DND-41 (cell line): ENCODE data around the gene WDR90.

Experiments used
- ATAC-seq: fragments of 200-7000 bp; cut with Tn5 transposase; 3 replicates; pipeline ENCODE4 v1.9.1; 2021; ENCODE audit warnings: low read depth; ENCODE audit not compliant: insufficient read depth
- DNase-seq: peaks from one replicate; pipeline ENCODE4 v3.0.0-alpha.2; 2020
- H2AFZ ChIP-seq: 2 replicates; pipeline ENCODE4 v1.6.0; 2012; ENCODE audit warnings: low read depth, low read length
- H3K27ac ChIP-seq: 2 replicates; pipeline ENCODE4 v1.5.1; 2012; ENCODE audit warnings: low read length, inconsistent platforms
- H3K27me3 ChIP-seq: fragments of 200-600 bp; sonication (generic); 2 replicates; pipeline ENCODE4 v1.6.0; 2012; ENCODE audit warnings: low read length, mild to moderate bottlenecking, inconsistent platforms; ENCODE audit not compliant: insufficient read depth, poor library complexity
- H3K36me3 ChIP-seq: 2 replicates; pipeline ENCODE4 v1.5.1; 2012; ENCODE audit warnings: low read length, inconsistent platforms; ENCODE audit not compliant: insufficient read depth
- H3K4me1 ChIP-seq: 2 replicates; pipeline ENCODE4 v1.5.1; 2012; ENCODE audit warnings: mild to moderate bottlenecking, low read length; ENCODE audit not compliant: insufficient read depth
- H3K4me2 ChIP-seq: 2 replicates; pipeline ENCODE4 v1.6.0; 2012; ENCODE audit warnings: mild to moderate bottlenecking, moderate library complexity, low read length, inconsistent platforms; ENCODE audit not compliant: insufficient read depth
- H3K4me3 ChIP-seq, 2 experiments: fragments of 200-600 bp in 1 of 2; shearing (Covaris generic) in 1 of 2; 2 replicates each; pipeline ENCODE4 v1.5.1; 2012 to 2016; ENCODE audit warnings: inconsistent platforms in 2 of 2, low read length in 2 of 2, mild to moderate bottlenecking in 2 of 2, low read depth in 1 of 2, moderate library complexity in 1 of 2
- H3K79me2 ChIP-seq: 2 replicates; pipeline ENCODE4 v1.6.0; 2012; ENCODE audit warnings: low read length, inconsistent platforms; ENCODE audit not compliant: insufficient read depth
- H3K9ac ChIP-seq: 2 replicates; pipeline ENCODE4 v1.6.0; 2012; ENCODE audit warnings: low read depth, mild to moderate bottlenecking, inconsistent platforms, low read length, moderate library complexity
- H3K9me3 ChIP-seq: 2 replicates; pipeline ENCODE4 v1.5.1; 2012; ENCODE audit warnings: low read length, moderate library complexity, mild to moderate bottlenecking, inconsistent platforms; ENCODE audit not compliant: insufficient read depth, severe bottlenecking
- H4K20me1 ChIP-seq: 2 replicates; pipeline ENCODE4 v1.6.0; 2012; ENCODE audit warnings: low read length; ENCODE audit not compliant: insufficient read depth
- EZH2 ChIP-seq: IDR thresholded peaks from 3 replicates; pipeline ENCODE4 v1.6.1; 2012; ENCODE audit warnings: borderline replicate concordance, low read depth, mild to moderate bottlenecking, moderate library complexity, low read length, inconsistent platforms; ENCODE audit not compliant: severe bottlenecking
- TF ChIP-seq, protein P1 (sequence below): IDR thresholded peaks from 2 replicates; pipeline ENCODE4 v1.5.1; 2012; ENCODE audit warnings: borderline replicate concordance, low read length, moderate library complexity, mild to moderate bottlenecking; ENCODE audit not compliant: poor library complexity, severe bottlenecking; ENCODE audit errors: extremely low read depth

WDR90 gene

DNA sequence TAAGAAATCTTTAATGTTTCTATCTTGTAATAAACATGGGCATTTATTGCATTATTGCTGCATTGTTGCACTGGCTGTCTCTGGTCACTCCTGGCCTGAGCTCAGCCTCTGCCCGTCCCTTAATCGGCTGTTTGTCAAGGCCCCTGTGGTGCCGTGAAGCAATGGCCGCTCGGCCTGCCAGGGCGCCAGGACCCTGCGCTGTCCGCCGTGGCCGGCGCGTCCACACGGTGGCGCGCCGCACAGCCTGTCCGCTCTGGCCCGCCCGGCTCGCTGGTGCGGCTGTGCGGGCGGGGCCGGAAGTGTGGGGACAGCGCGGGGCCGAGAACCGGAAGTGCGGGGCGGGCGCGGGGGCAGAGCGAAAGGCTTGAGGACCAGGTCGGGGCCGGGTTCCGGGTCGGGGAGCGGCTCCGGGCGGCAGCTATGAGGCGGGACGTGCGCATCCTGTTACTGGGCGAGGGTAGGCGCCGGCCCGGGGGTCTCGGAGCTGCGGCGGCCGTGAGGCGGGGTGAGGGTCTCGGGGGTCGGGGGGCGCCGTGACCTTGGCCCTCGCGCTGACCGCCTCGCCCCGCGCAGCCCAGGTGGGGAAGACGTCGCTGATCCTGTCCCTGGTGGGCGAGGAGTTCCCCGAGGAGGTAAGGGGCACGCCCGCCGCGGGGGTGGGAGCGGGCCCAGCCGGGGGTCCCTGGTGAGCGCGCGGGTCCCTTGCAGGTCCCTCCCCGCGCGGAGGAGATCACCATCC is 18.8 kb downstream of the WDR90 start, which contains the start of gene RHOT2:
RHOT2 (plus strand) TSS at position 353 of the 739 bp plus-strand sequence; CDS start at position 421, 68 bp downstream.
- Histone ChIP-seq H4K20me1 (peaks cover 37% of the 10 kb centered on the region), H3K4me1 (peaks cover 31% of the 10 kb centered on the region), H3K4me3 (peak within 1 kb of the TSS; percentile 96 to 97), H3K27me3 (no peaks in the 10 kb centered on the region), H3K36me3 (peaks cover 67% of the 10 kb centered on the region), H3K9ac (peak within 1 kb of the TSS; percentile 99), H3K4me2 (peak within 1 kb of the TSS; percentile 95), H3K9me3 (no peaks in the 10 kb centered on the region), H3K27ac (peak within 1 kb of the TSS; percentile 78), H2AFZ (peak within 1 kb of the TSS; percentile 95), H3K79me2 (peaks cover 40% of the 10 kb centered on the region)
- TF ChIP-seq EZH2, result no peak
- TF ChIP-seq, protein P1, sequence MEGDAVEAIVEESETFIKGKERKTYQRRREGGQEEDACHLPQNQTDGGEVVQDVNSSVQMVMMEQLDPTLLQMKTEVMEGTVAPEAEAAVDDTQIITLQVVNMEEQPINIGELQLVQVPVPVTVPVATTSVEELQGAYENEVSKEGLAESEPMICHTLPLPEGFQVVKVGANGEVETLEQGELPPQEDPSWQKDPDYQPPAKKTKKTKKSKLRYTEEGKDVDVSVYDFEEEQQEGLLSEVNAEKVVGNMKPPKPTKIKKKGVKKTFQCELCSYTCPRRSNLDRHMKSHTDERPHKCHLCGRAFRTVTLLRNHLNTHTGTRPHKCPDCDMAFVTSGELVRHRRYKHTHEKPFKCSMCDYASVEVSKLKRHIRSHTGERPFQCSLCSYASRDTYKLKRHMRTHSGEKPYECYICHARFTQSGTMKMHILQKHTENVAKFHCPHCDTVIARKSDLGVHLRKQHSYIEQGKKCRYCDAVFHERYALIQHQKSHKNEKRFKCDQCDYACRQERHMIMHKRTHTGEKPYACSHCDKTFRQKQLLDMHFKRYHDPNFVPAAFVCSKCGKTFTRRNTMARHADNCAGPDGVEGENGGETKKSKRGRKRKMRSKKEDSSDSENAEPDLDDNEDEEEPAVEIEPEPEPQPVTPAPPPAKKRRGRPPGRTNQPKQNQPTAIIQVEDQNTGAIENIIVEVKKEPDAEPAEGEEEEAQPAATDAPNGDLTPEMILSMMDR, result peak; percentile 96
- DNase-seq, result peak; percentile 93
- peak; percentile 94 for ATAC-seq

DNA sequence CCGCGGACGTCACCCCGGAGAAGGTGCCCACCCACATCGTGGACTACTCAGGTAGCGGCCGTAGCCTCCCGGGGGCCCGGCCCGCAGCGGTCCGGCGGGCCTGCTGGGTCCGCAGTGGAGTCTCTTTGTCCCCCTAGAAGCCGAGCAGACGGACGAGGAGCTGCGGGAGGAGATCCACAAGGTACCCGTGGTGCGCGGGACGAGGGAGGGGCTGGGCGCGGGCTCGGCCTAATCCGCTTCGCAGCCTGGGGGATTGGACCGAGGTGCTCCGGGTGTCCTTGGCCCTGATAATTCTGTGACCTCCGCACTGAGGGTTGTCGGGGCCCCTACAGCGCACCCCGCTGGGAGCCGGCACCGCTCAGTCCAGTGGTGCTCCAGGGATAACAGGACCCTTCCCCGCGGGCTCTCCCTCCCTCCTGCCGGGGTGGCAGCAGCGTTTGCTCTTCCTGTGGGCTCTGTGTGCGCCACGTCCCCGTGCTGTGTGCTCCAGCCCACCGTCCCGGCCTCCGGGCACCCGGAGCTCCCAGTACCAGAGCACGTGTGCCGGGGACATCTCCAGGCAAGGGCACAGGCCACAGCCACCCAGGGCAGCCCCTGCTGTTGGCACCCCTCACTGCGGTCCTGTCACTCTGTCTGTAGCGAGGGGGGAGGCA is 19.5 kb downstream of the WDR90 start:
- H3K4me2 ChIP-seq, result peak overlapping the region; percentile 95
- H3K4me1 ChIP-seq, result peaks cover 31% of the 10 kb centered on the region
- H3K4me3 ChIP-seq, result peak overlapping the region; percentile 96 to 97; a peak in 3 of 4 replicates
- no peaks in the 10 kb centered on the region for H3K27me3 ChIP-seq
- H4K20me1 ChIP-seq, result peaks cover 40% of the 10 kb centered on the region
- TF ChIP-seq, protein P1, result no peak
- H2AFZ ChIP-seq, result peak overlapping the region; percentile 95
- peak overlapping the region; percentile 78 for H3K27ac ChIP-seq
- H3K9me3 ChIP-seq, result no peaks in the 10 kb centered on the region
- ATAC-seq, result peak; percentile 18
- peaks cover 40% of the 10 kb centered on the region for H3K79me2 ChIP-seq
- H3K9ac ChIP-seq, result peak overlapping the region; percentile 99
- H3K36me3 ChIP-seq, result peaks cover 73% of the 10 kb centered on the region
- DNase-seq, result no peak

DNA sequence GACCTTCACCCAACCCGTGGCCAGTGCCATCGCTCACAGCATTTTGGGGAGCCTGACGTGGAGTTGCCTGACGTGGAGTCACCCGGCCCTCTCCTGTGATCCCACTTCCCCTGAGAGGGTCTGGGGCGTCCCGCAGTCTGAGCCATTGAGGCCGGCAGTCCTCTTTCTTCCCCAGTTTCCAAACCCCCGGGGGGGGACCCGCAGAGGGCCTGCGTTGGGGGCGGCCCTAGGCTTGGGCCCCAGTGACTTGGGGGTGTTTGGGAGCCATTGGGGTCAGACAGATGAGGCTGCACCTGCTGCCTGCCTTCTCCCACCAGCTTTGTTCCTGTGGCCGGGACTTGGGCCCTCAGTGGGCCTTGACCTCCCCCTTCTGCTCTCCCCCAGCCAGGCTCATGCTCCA is 20.5 kb downstream of the WDR90 start:
- Histone ChIP-seq H3K79me2 (peaks cover 40% of the 10 kb centered on the region), H3K27ac (no peak overlapping the region), H3K27me3 (no peaks in the 10 kb centered on the region), H3K4me1 (peaks cover 31% of the 10 kb centered on the region), H4K20me1 (peaks cover 46% of the 10 kb centered on the region), H3K4me2 (peak overlapping the region; percentile 95), H3K4me3 (peak overlapping the region in 1 of 2 experiments; percentile 96; a peak in 2 of 4 replicates), H3K9ac (peak overlapping the region; percentile 99; the same call in 1 of the 2 replicates), H3K9me3 (no peaks in the 10 kb centered on the region), H3K36me3 (peaks cover 73% of the 10 kb centered on the region), H2AFZ (no peak overlapping the region)
- ATAC-seq (no peak), DNase-seq (no peak)
- TF ChIP-seq EZH2, result no peak
- TF ChIP-seq, protein P1, result no peak
